ENCODE data around the gene RRAD.
"Not testable (repeated sequence)": the region's sequence is repeated elsewhere in the genome, so short reads cannot be mapped to it uniquely, and the experiment has no call there.

Gene RRAD
- 0.94 reads per million for total RNA-seq

- DNase-seq, result no peak
Measured at GRCh38 chr16:66925322-66925840, at the start of gene RRAD. Gene RRAD (minus strand): TSS chr16:66925535. CDS start chr16:66925179, 356 bp downstream.

- DNase-seq, result not testable (repeated sequence)
Measured at GRCh38 chr16:66974932-66975246, 49.6 kb upstream of the RRAD start.

- not testable (repeated sequence) for DNase-seq
Measured at GRCh38 chr16:66974156-66974931, 49.0 kb upstream of the RRAD start.

- no peak for DNase-seq
Measured at GRCh38 chr16:66973716-66974115, 48.4 kb upstream of the RRAD start.

GRCh38 chr16:66972983-66973382, 47.6 kb upstream of the RRAD start:
- no peak for DNase-seq

GRCh38 chr16:66970775-66971720, 45.7 kb upstream of the RRAD start:
- DNase-seq, result no peak

- DNase-seq, result no peak
Measured at GRCh38 chr16:66968847-66969246, 43.5 kb upstream of the RRAD start.

- DNase-seq, result no peak
Measured at GRCh38 chr16:66964049-66964448, 38.7 kb upstream of the RRAD start.

- DNase-seq, result no peak
Measured at GRCh38 chr16:66961914-66962313, 36.6 kb upstream of the RRAD start.

- no peak for DNase-seq
Measured at GRCh38 chr16:66961065-66961744, 35.9 kb upstream of the RRAD start, which contains the start of gene CES3. Gene CES3 (plus strand): TSS chr16:66961266. CDS start chr16:66961308, 42 bp downstream.

GRCh38 chr16:66960270-66960669, 34.9 kb upstream of the RRAD start:
- DNase-seq, result no peak

- no peak for DNase-seq
Measured at GRCh38 chr16:66959704-66960161, 34.4 kb upstream of the RRAD start.

GRCh38 chr16:66958857-66959703, 33.7 kb upstream of the RRAD start:
- DNase-seq, result no peak

GRCh38 chr16:66956154-66956457, 30.8 kb upstream of the RRAD start:
- DNase-seq, result not testable (repeated sequence)

GRCh38 chr16:66955363-66956153, 30.2 kb upstream of the RRAD start:
- DNase-seq, result not testable (repeated sequence)

- DNase-seq, result peak; percentile 60
Measured at GRCh38 chr16:66954097-66954659, 28.8 kb upstream of the RRAD start.

- no peak for DNase-seq
Measured at GRCh38 chr16:66953462-66954096, 28.2 kb upstream of the RRAD start.

- no peak for DNase-seq
Measured at GRCh38 chr16:66952430-66953110, 27.2 kb upstream of the RRAD start.

GRCh38 chr16:66950971-66951790, 25.8 kb upstream of the RRAD start:
- DNase-seq, result no peak

Data from effector CD4-positive, alpha-beta T cell (primary cell).